Erythroblast (primary cell): ENCODE data around the gene UACA.
A peak's percentile ranks its signal among the peaks of the same experiment; 100 is the strongest.

Source experiments
- DNase-seq, 2 experiments: peaks; one replicate each; lab custom pipeline; 2025; lab: John Stamatoyannopoulos, UW
- GATA1 ChIP-seq: IDR thresholded peaks from 2 replicates; pipeline ENCODE4 v1.6.1; 2011; ENCODE audit warnings: low read depth, mild to moderate bottlenecking, control low read depth, low read length, moderate library complexity
- POLR2A ChIP-seq: IDR thresholded peaks from 2 replicates; pipeline ENCODE4 v1.6.1; 2011; ENCODE audit warnings: mild to moderate bottlenecking, low read length

UACA gene

DNA sequence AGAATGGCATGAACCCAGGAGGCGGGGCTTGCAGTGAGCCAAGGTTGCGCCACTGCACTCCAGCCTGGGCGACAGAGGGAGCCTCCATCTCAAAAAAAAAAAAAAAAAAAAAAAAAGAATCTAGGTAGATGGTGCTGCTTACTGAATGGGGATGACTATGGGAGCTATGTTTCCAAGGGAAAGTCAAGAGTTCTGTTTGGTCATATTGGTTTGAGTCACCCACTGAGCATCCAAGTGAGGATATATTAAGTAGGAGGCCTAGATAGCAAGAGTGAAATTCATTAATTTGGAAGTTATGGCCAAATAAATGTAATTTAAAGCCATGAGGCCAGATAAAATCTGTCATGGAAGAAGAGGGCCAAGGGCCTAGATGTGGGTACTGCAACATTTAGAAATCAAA, 9.0 kb upstream of the UACA start:
- no peak for DNase-seq
- TF ChIP-seq GATA1 (no peak), POLR2A (no peak)

DNA sequence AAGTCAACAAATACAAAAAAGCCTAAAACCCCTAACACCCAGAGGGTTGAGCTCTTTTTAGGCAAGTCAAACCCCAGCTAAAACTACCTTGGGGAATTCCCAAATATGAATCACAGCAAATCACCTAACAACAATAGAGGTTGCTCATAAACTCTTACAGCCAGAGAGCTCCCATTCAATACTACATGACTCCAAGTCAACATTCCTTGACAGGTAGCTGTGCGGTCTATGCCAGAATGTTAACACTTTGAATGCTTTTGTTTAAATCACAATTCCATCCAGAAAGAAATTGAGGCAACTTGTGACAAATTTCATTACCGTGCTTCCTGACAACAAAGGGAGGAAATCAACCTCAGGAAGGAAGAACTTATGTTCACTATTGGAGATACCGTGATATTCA, 7.5 kb upstream of the UACA start:
- DNase-seq: no peak

DNA sequence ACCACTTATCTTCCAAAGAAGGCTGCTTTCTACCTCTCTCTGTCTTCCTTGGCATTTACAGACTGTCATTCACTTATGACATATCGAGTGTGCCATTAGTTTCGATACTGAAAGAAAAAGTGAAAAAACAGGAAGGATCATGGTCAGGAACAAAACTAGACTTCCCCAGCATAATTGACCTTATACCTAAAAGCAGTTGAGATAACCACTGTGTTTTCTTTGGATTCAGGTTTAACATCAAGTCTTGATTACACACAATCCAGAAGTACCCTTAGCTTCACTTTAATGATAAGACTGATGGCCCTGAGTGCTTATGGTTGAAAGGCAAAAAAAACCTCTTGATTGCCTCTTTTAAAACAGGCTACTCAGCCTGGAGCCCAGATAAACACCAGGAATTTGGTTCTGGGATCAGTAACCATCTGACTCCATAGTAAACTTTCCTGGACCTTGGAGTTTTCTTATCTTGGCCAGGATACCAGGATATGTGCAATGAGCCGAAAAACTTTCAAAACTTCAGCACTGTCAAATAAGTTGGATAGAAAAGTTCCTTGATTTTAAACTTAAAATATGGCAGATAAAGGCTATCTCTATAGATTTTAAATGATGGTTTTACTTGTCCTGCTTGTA, 5.0 kb upstream of the UACA start:
- no peak for DNase-seq
- no peak for TF ChIP-seq GATA1
- TF ChIP-seq POLR2A: no peak

More for the DNA sequence above, 7.5 kb upstream of the UACA start:
- TF ChIP-seq GATA1 (no peak), POLR2A (no peak)

GRCh38 chr15:70767667-70768066, 4.3 kb upstream of the UACA start:
- TF ChIP-seq GATA1: no peak
- TF ChIP-seq POLR2A: no peak
- no peak for DNase-seq

DNA sequence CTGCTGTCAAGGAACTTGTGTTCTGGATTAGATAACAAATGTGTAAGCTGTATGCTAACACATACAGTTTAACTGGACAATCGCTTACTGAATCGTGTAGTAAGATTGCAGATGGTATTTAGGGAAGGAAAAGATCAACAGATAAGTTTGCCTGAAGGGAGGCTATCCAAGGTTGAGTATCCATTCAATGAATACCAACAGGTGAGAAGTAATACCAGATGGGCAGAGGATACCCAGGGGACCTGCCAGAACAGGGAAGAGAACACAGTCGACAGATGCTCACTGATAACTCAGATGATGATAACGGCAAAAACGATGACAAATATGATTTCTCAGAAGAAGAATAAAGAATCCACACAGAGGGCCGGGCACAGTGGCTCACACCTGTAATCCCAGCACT, 3.2 kb upstream of the UACA start:
- TF ChIP-seq POLR2A (no peak), GATA1 (no peak)
- no peak for DNase-seq

GRCh38 chr15:70765504-70766281, 2.3 kb upstream of the UACA start:
- TF ChIP-seq GATA1 (no peak), POLR2A (no peak)
- no peak for DNase-seq

DNA sequence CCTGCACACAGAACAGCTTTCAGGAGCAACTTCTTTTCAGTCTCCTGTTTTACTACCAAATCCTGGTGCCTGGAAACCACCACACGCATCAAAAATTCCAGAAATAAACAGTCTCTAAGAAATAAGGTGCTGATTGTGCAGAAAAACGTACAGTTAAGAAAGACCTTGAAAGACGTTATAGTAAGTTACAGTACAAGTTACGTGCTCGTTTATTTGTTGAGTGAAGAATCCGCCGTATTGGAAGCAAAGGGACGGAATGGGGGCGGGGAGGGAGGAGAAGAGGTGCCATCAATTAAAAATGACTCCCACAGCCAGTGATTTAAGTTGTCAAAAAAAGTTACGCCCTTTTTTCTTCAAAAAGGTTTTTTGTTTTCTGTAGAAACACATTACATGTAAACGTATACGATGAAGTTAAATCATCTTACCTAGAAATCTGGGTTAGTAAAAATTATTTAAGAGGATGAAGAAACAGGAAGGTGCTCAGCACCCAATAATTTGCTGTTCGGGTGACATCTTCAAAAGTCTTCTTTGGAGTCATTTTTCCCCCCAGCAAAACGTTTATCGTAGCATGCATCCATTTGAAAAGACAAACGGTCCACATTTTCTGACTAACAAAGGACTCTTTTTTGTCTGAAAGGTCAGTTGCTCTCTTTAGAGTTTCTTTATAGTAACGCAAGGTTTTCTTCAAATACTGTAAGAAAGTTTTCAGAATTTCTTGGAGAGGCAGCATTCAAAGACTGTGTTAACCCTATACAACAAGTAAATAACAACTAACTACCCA, 782 bp upstream of the UACA start:
- DNase-seq: no peak
- no peak for TF ChIP-seq POLR2A
- TF ChIP-seq GATA1: no peak

- TF ChIP-seq GATA1 (no peak), POLR2A (no peak)
- DNase-seq: peak in 1 of 2 experiments; percentile 6
Observed at GRCh38 chr15:70762469-70763119, 764 bp downstream of the UACA start.

DNA sequence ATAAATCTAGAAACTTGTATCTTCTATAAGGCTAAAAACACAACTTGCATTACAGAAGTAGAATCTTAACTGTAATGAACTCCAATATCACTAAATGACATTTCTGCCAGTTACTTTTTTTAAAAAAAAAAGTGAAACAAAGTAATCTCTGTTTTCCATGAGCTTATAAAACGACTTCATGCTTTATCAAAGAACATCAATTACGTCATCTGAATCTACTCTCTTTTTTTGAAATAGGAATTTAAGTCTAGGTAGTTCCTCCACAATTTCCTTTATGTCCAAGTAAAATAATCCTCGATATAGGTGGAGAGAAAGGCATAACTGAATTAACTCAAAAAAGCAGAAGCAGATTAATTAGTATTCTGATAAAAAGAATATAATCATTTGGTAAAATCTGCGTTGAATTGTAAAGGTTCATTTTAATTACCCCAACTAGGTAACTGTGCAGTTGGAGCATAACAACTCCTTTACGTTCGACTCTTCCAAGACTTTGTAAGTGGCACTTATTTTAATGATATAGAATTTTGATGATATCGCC, 1.4 kb downstream of the UACA start:
- no peak for DNase-seq
- TF ChIP-seq GATA1 (no peak), POLR2A (no peak)

- no peak for DNase-seq
- TF ChIP-seq GATA1: no peak
- no peak for TF ChIP-seq POLR2A
Observed at GRCh38 chr15:70761046-70761445, 2.3 kb downstream of the UACA start.

- no peak for DNase-seq
- TF ChIP-seq GATA1 (no peak), POLR2A (no peak)
Observed at GRCh38 chr15:70758790-70759462, 4.4 kb downstream of the UACA start.

DNA sequence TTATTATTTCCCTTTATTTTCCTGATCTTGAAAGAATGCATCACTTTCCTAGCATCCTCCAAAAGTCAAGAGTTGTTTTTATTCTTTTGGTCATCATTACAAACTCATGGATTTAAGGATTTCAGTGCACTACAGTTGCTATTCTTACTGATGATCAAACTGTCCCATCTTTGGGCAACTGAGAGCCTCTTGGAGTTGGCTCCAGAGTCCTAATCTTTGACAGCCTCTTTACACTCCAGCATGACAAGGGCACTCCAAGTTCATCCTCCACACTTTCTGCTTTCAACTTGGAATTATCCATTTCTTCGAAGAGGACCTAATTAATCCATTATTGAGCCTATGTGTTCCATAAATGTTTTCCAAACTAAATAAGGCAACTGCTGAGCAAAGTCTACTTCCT, 5.7 kb downstream of the UACA start:
- no peak for DNase-seq
- no peak for TF ChIP-seq POLR2A
- TF ChIP-seq GATA1: no peak

DNA sequence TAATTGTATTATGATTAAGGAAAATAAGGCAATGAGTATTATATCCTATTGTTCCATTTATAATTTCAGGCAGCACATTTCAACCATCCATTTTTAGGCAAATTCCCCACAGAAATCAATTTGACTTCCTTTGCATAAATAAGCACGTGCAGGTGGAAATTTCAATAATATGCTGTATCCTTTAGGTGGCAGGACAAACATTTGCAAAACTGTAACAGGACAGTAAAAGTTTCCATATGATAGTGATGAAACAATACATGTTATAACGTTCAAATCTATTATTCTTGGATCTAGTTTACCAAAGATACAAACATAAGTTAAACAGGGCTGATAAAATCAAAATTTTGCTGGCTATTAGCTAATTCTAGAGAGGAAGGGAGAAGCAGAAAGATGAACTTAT, 8.5 kb downstream of the UACA start:
- no peak for TF ChIP-seq POLR2A
- TF ChIP-seq GATA1: no peak
- DNase-seq: no peak
